Measurements from ENCODE around the gene GIT1. TPM values are rescaled to one million over a fixed set of nuclear protein-coding genes. Genes with fewer than 3 reads are reported as not detected.

Gene GIT1
- total RNA-seq, 1 donor from 2014 or later, result 39.8 TPM

DNA sequence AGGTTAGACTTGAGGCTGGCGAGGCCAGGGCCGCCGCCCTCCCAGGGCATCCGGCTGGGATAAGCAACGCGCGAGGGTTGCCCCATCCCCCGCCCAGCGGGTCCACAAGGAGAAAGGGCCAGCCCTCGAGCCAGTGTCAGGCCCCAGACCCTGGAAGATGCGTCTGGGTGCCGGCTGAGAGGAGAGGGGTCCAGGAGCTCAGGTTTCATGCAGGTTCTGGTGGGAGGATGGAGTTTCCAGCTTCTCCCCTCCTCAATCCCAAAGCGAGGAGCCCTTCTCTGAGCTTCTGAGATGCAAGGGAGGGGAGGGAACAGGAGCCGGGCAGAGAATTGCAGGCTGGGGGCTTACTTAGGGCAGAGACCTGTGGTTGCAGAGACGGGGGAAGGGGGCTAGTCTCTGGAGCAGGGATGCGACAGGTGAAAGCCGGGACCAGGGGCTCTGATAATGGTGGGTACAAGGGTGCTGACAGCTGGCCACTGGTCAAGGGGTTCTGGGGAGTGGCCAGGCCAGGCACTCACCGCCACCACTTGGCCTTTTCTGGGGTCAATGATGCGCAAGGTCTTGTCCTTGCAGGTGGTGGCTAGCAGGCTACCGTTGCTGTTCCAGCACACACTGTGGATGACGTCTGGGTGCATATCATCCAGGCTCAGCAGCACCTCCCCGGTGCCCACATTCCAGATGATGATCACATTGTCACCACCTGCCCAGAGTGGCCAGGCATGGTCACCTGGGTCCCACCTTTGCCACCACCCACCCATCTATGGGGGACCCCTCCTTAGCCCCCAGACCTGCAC lies 29.0 kb upstream of the GIT1 start:
- H3K27ac ChIP-seq, result peak overlapping the region; percentile 52
- H3K27me3 ChIP-seq, result no peaks in the 10 kb centered on the region
- TF ChIP-seq POLR2A (IDR thresholded peaks at IDR 0.05) (no peak), POLR2AphosphoS5 (IDR thresholded peaks at IDR 0.05; ENCODE audit: insufficient read depth in 1 of 2, low read depth in 1 of 2) (no peak)
- TF ChIP-seq, protein P1, sequence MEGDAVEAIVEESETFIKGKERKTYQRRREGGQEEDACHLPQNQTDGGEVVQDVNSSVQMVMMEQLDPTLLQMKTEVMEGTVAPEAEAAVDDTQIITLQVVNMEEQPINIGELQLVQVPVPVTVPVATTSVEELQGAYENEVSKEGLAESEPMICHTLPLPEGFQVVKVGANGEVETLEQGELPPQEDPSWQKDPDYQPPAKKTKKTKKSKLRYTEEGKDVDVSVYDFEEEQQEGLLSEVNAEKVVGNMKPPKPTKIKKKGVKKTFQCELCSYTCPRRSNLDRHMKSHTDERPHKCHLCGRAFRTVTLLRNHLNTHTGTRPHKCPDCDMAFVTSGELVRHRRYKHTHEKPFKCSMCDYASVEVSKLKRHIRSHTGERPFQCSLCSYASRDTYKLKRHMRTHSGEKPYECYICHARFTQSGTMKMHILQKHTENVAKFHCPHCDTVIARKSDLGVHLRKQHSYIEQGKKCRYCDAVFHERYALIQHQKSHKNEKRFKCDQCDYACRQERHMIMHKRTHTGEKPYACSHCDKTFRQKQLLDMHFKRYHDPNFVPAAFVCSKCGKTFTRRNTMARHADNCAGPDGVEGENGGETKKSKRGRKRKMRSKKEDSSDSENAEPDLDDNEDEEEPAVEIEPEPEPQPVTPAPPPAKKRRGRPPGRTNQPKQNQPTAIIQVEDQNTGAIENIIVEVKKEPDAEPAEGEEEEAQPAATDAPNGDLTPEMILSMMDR (IDR thresholded peaks at IDR 0.05), result no peak
- no peak for DNase-seq (ENCODE audit: extremely low spot score in 2 of 2)
- peaks cover 71% of the 10 kb centered on the region for H3K4me1 ChIP-seq
- H3K9me3 ChIP-seq, result no peaks in the 10 kb centered on the region
- peak overlapping the region; percentile 39 to 43 for H3K4me3 ChIP-seq
- H3K36me3 ChIP-seq, result no peaks in the 10 kb centered on the region
- intact Hi-C loops (cut with DNase I), result loop anchor here (5.0 kb wide), 1 partner anchor 36 kb away; no protein-coding TSS in a partner anchor

DNA sequence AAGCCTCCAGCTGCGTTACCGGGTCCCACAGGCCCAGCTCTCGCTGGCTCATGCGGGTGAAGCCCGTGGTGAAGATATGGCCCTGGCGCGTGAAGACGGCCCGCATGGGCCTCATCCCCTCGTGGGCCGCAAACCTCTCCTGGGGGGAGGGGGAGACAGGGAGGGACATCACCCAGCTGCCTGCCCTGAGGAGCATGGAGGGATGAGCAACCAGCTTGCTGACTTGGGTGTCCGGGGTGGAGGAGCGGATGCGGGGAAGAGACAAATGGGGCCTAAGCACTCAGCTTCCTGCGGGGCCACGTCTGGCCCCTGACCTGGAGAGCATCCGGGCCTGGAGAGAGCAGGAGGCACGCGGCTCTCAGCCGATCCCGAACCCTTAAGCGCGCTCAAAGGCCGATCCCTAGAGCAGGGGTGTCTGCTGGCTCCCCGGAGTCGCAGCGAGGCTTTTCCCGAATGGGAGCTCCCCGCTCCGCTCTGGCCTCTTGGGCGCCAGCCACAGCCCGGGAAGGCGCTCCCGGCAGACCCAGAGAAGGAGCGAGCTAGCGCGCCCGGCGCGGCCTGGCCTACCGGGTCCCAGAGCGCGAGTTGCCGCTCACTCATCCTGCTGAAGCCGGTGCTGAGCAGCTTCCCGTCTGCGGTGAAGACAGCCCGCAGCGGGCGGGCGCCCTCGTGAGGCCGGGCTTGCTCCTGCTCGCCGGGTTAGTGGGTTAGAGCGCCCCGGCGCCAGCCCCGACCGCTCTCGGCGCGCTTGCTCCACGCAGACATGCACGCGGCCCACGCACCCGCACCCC lies 28.2 kb upstream of the GIT1 start:
- peak overlapping the region; percentile 39 to 43 for H3K4me3 ChIP-seq
- peak overlapping the region; percentile 52 for H3K27ac ChIP-seq
- TF ChIP-seq, protein P1 (IDR thresholded peaks at IDR 0.05), result peak in 2 of 3 experiments; percentile 54 to 62
- TF ChIP-seq POLR2A (IDR thresholded peaks at IDR 0.05), result no peak
- peak; percentile 13 to 39 for TF ChIP-seq POLR2AphosphoS5 (IDR thresholded peaks at IDR 0.05; ENCODE audit: insufficient read depth in 1 of 2, low read depth in 1 of 2)
- H3K36me3 ChIP-seq, result no peaks in the 10 kb centered on the region
- intact Hi-C loops (cut with DNase I), result loop anchor here (5.0 kb wide), 1 partner anchor 35 kb away; no protein-coding TSS in a partner anchor
- peaks cover 69% of the 10 kb centered on the region for H3K4me1 ChIP-seq
- H3K9me3 ChIP-seq, result no peaks in the 10 kb centered on the region
- no peaks in the 10 kb centered on the region for H3K27me3 ChIP-seq
- DNase-seq (ENCODE audit: extremely low spot score in 2 of 2), result peak in 1 of 2 donors; percentile 87

DNA sequence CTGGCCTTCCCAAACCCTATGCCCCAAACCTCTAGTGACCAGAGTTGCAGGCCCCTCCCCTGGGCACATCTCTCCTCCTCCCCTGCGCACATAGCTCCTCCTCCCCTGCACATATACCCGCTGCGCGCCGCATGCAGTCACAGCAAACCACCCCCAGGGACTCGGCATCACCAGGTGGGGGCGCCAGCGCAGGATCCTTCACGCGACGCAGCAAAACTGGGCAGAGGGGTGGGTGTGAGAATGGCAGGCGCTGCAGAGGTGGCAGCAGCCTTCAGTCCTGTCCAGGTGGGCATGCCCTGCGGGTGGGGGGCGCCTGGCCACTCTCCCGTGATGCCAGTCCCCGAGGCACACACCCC lies 27.7 kb upstream of the GIT1 start:
- Histone ChIP-seq H3K36me3 (no peaks in the 10 kb centered on the region), H3K27ac (peak overlapping the region; percentile 52), H3K4me3 (peak overlapping the region; percentile 39 to 43), H3K9me3 (no peaks in the 10 kb centered on the region), H3K27me3 (no peaks in the 10 kb centered on the region), H3K4me1 (peaks cover 63% of the 10 kb centered on the region)
- intact Hi-C loops (cut with DNase I), result loop anchor here (5.0 kb wide), 1 partner anchor 35 kb away; no protein-coding TSS in a partner anchor
- DNase-seq (ENCODE audit: extremely low spot score in 2 of 2), result peak in 1 of 2 donors; percentile 85
- TF ChIP-seq POLR2AphosphoS5 (IDR thresholded peaks at IDR 0.05; ENCODE audit: insufficient read depth in 1 of 2, low read depth in 1 of 2) (peak in 1 of 2 donors; percentile 70), POLR2A (IDR thresholded peaks at IDR 0.05) (no peak)
- TF ChIP-seq, protein P1 (IDR thresholded peaks at IDR 0.05), result peak in 2 of 3 experiments; percentile 62 to 66

DNA sequence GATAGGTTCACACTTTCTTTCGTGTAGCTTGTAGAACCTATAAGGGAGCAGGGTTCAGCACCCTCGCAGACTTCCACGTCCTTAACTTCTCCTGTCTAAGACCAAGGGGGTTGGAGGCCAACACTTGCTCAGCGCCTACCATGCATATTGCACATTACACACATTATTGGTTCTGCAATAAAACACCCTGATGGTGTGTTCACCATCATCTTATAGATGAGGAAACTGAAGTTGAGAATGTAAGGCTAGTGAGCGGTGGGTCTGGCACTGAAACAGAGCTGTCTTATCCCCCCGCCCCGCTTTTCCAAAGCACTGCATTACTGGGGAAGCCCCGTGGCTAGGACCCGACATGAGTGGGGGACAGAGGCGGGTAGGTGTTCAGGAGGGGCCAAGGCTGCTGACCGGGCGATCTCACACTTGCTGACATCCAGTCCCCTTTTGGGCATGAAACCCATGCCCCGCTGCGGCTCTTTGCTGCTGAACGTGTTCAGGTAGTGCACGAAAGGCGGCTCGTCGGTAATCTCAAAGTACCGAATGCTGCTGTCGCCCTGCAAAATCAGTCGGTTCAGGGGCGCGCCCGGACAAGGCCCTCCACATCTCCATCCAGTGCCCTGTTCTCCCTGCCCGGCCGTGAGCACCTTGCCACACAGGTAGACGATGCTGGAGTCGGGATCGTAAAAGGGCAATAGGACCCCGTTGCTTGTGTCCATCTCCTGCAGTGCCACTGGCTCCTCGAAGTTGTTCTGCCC lies 27.0 kb upstream of the GIT1 start:
- DNase-seq (ENCODE audit: extremely low spot score in 2 of 2), result peak in 1 of 2 donors; percentile 85
- no peaks in the 10 kb centered on the region for H3K36me3 ChIP-seq
- intact Hi-C loops (cut with DNase I), result loop anchor here (5.0 kb wide), 1 partner anchor 34 kb away; no protein-coding TSS in a partner anchor
- peak overlapping the region; percentile 56 for H3K27ac ChIP-seq
- no peaks in the 10 kb centered on the region for H3K27me3 ChIP-seq
- TF ChIP-seq, protein P1 (IDR thresholded peaks at IDR 0.05), result no peak
- TF ChIP-seq POLR2A (IDR thresholded peaks at IDR 0.05) (no peak), POLR2AphosphoS5 (IDR thresholded peaks at IDR 0.05; ENCODE audit: insufficient read depth in 1 of 2, low read depth in 1 of 2) (no peak)
- H3K4me1 ChIP-seq, result peaks cover 57% of the 10 kb centered on the region
- peak overlapping the region; percentile 39 to 50 for H3K4me3 ChIP-seq
- no peaks in the 10 kb centered on the region for H3K9me3 ChIP-seq

All from vagina (tissue), 2 donors.